ENCODE measurements around the gene PIK3CB. TPM values are rescaled to one million over a fixed set of nuclear protein-coding genes. Genes with fewer than 3 reads are reported as not detected.
"Not testable (repeated sequence)": the region's sequence is repeated elsewhere in the genome, so short reads cannot be mapped to it uniquely, and the experiment has no call there.

The PIK3CB gene
- total and polyA plus RNA-seq, 4 donors = 4.7 to 15.9 (median 11.1) TPM

- no peak overlapping the region for H3K27ac ChIP-seq (ENCODE audit: low read depth in 1 of 2, low read length in 2 of 2)
- DNase-seq (ENCODE audit: low spot score) = no peak
- H3K4me3 ChIP-seq (ENCODE audit: low read depth in 1 of 3, low read length in 3 of 3) = no peak overlapping the region
- 93% methylated on average over 5 of the region's 5 CpGs for WGBS
- no peaks in the 10 kb centered on the region for H3K9me3 ChIP-seq (ENCODE audit: control insufficient read depth in 4 of 4, low read length in 3 of 4)
- H3K9ac ChIP-seq (ENCODE audit: low read depth in 1 of 2, low read length in 2 of 2) = no peak overlapping the region
- H3K36me3 ChIP-seq (ENCODE audit: control insufficient read depth in 4 of 4, insufficient read depth in 3 of 4, low read depth in 1 of 4, low read length in 3 of 4) = peaks cover 0 to 1% (median 0%) of the 10 kb centered on the region in 4 donors
- TF ChIP-seq FOXA2 (IDR thresholded peaks at IDR 0.05) (no peak), RAD21 (IDR thresholded peaks at IDR 0.05) (no peak), RXRA (IDR thresholded peaks at IDR 0.05) (no peak), MAX (IDR thresholded peaks at IDR 0.05) (no peak), GABPA (IDR thresholded peaks at IDR 0.05 in 1 of 2, conservative IDR thresholded peaks at IDR 0.05 in 1 of 2) (no peak), REST (IDR thresholded peaks at IDR 0.05) (no peak), HNF4G (IDR thresholded peaks at IDR 0.05) (no peak), ZBTB33 (IDR thresholded peaks at IDR 0.05) (no peak)
- no peaks in the 10 kb centered on the region for H3K4me1 ChIP-seq (ENCODE audit: control insufficient read depth in 4 of 4, insufficient read depth in 4 of 4, low read length in 3 of 4)
- no peaks in the 10 kb centered on the region for H3K27me3 ChIP-seq (ENCODE audit: control insufficient read depth in 4 of 4, insufficient read depth in 4 of 4, low read length in 3 of 4)
Measured at GRCh38 chr3:138726946-138727730, 107.6 kb downstream of the PIK3CB start.

GRCh38 chr3:138726042-138726441 is 108.7 kb downstream of the PIK3CB start:
- not testable (repeated sequence) for H3K4me1 ChIP-seq (ENCODE audit: control insufficient read depth in 4 of 4, insufficient read depth in 4 of 4, low read length in 3 of 4); H3K27ac ChIP-seq (ENCODE audit: low read depth in 1 of 2, low read length in 2 of 2); H3K9me3 ChIP-seq (ENCODE audit: control insufficient read depth in 4 of 4, low read length in 3 of 4); H3K9ac ChIP-seq (ENCODE audit: low read depth in 1 of 2, low read length in 2 of 2); H3K27me3 ChIP-seq (ENCODE audit: control insufficient read depth in 4 of 4, insufficient read depth in 4 of 4, low read length in 3 of 4); H3K36me3 ChIP-seq (ENCODE audit: control insufficient read depth in 4 of 4, insufficient read depth in 3 of 4, low read depth in 1 of 4, low read length in 3 of 4); DNase-seq (ENCODE audit: low spot score); H3K4me3 ChIP-seq (ENCODE audit: low read depth in 1 of 3, low read length in 3 of 3)
- WGBS = 76% methylated on average over 2 of the region's 2 CpGs

GRCh38 chr3:138725116-138725515 is 109.6 kb downstream of the PIK3CB start:
- peaks cover 0 to 1% (median 0%) of the 10 kb centered on the region in 4 donors for H3K36me3 ChIP-seq (ENCODE audit: control insufficient read depth in 4 of 4, insufficient read depth in 3 of 4, low read depth in 1 of 4, low read length in 3 of 4)
- no peak for DNase-seq (ENCODE audit: low spot score)
- 79% methylated on average over 2 of the region's 2 CpGs for WGBS
- H3K4me1 ChIP-seq (ENCODE audit: control insufficient read depth in 4 of 4, insufficient read depth in 4 of 4, low read length in 3 of 4) = no peaks in the 10 kb centered on the region
- no peak overlapping the region for H3K27ac ChIP-seq (ENCODE audit: low read depth in 1 of 2, low read length in 2 of 2)
- no peak overlapping the region for H3K4me3 ChIP-seq (ENCODE audit: low read depth in 1 of 3, low read length in 3 of 3)
- no peaks in the 10 kb centered on the region for H3K27me3 ChIP-seq (ENCODE audit: control insufficient read depth in 4 of 4, insufficient read depth in 4 of 4, low read length in 3 of 4)
- no peak overlapping the region for H3K9ac ChIP-seq (ENCODE audit: low read depth in 1 of 2, low read length in 2 of 2)
- H3K9me3 ChIP-seq (ENCODE audit: control insufficient read depth in 4 of 4, low read length in 3 of 4) = no peaks in the 10 kb centered on the region
- TF ChIP-seq HNF4G (IDR thresholded peaks at IDR 0.05) = no peak
- TF ChIP-seq JUND (IDR thresholded peaks at IDR 0.05) = no peak
- TF ChIP-seq TAF1 (conservative IDR thresholded peaks at IDR 0.05) = no peak
- TF ChIP-seq MAX (IDR thresholded peaks at IDR 0.05) = no peak
- TF ChIP-seq ZBTB33 (IDR thresholded peaks at IDR 0.05) = no peak
- no peak for TF ChIP-seq YY1 (IDR thresholded peaks at IDR 0.05)
- TF ChIP-seq RAD21 (IDR thresholded peaks at IDR 0.05) = no peak
- no peak for TF ChIP-seq SP1 (IDR thresholded peaks at IDR 0.05)
- TF ChIP-seq RXRA (IDR thresholded peaks at IDR 0.05) = no peak
- TF ChIP-seq HNF4A (conservative IDR thresholded peaks at IDR 0.05) = no peak
- TF ChIP-seq FOXA1 (IDR thresholded peaks at IDR 0.05) = no peak
- TF ChIP-seq GABPA (IDR thresholded peaks at IDR 0.05 in 1 of 2, conservative IDR thresholded peaks at IDR 0.05 in 1 of 2) = no peak
- TF ChIP-seq REST (IDR thresholded peaks at IDR 0.05) = no peak

Data from liver (tissue), 9 donors.